ENCODE data around the gene ZDHHC14. TPM values are rescaled to one million over a fixed set of nuclear protein-coding genes. Genes with fewer than 3 reads are reported as not detected.

The ZDHHC14 gene
- total RNA-seq, 1 experiment from 2014 or later, result 4.9 TPM

- ChIA-PET POLR2A (ENCODE audit: unreplicated experiment) (no interaction called here), CTCF (no interaction called here)
- H3K4me3 ChIP-seq (ENCODE audit: low read length), result no peak overlapping the region
- intact Hi-C loops (cut with micrococcal nuclease), result no loop called here
- H4K20me1 ChIP-seq (ENCODE audit: low read length), result no peaks in the 10 kb centered on the region
- H3K36me3 ChIP-seq (ENCODE audit: low read depth, low read length), result no peaks in the 10 kb centered on the region
- no peak for DNase-seq
- BruUV-seq (replicated peaks), result no TSS peak
- H2AFZ ChIP-seq (ENCODE audit: low read length), result no peak overlapping the region
- no peak for ATAC-seq
- H3K4me2 ChIP-seq (ENCODE audit: low read length), result no peak overlapping the region
- no peaks in the 10 kb centered on the region for H3K79me2 ChIP-seq (ENCODE audit: low read length)
- no peaks in the 10 kb centered on the region for H3F3A ChIP-seq (ENCODE audit: low read length, unreplicated experiment)
- H3K9ac ChIP-seq (ENCODE audit: low read length), result no peak overlapping the region
- TF ChIP-seq EZH2 (IDR thresholded peaks at IDR 0.05; ENCODE audit: low read length, unreplicated experiment) (no peak), CTCF (conservative IDR thresholded peaks at IDR 0.05; ENCODE audit: low read depth, low read length) (no peak), EZH2phosphoT487 (IDR thresholded peaks at IDR 0.05; ENCODE audit: borderline replicate concordance, low read length) (no peak)
- H3K9me2 ChIP-seq (replicated peaks; ENCODE audit: low read length), result no peaks in the 10 kb centered on the region
- no peaks in the 10 kb centered on the region for H3K9me3 ChIP-seq (ENCODE audit: low read length)
- H3K27me3 ChIP-seq (ENCODE audit: low read length), result no peaks in the 10 kb centered on the region
- no peak overlapping the region for H3K27ac ChIP-seq (ENCODE audit: low read length)
- no peaks in the 10 kb centered on the region for H3K4me1 ChIP-seq (ENCODE audit: insufficient read depth, low read length)
Measured at GRCh38 chr6:157454762-157455714, 74.0 kb downstream of the ZDHHC14 start.

GRCh38 chr6:157455731-157456523 lies 74.9 kb downstream of the ZDHHC14 start:
- Histone ChIP-seq H3K9ac (ENCODE audit: low read length) (no peak overlapping the region), H3K27me3 (ENCODE audit: low read length) (no peaks in the 10 kb centered on the region), H3K4me1 (ENCODE audit: insufficient read depth, low read length) (no peaks in the 10 kb centered on the region), H4K20me1 (ENCODE audit: low read length) (no peaks in the 10 kb centered on the region), H3K79me2 (ENCODE audit: low read length) (no peaks in the 10 kb centered on the region), H3K36me3 (ENCODE audit: low read depth, low read length) (no peaks in the 10 kb centered on the region), H3K4me3 (ENCODE audit: low read length) (no peak overlapping the region), H3K4me2 (ENCODE audit: low read length) (no peak overlapping the region), H3K27ac (ENCODE audit: low read length) (no peak overlapping the region), H3K9me2 (replicated peaks; ENCODE audit: low read length) (no peaks in the 10 kb centered on the region), H2AFZ (ENCODE audit: low read length) (no peak overlapping the region), H3F3A (ENCODE audit: low read length, unreplicated experiment) (no peaks in the 10 kb centered on the region), H3K9me3 (ENCODE audit: low read length) (no peaks in the 10 kb centered on the region)
- POLR2A ChIA-PET (ENCODE audit: unreplicated experiment), result no interaction called here
- intact Hi-C loops (cut with micrococcal nuclease), result no loop called here
- DNase-seq (no peak), ATAC-seq (no peak)
- no TSS peak for BruUV-seq (replicated peaks)
- TF ChIP-seq EZH2 (IDR thresholded peaks at IDR 0.05; ENCODE audit: low read length, unreplicated experiment), result no peak
- TF ChIP-seq EZH2phosphoT487 (IDR thresholded peaks at IDR 0.05; ENCODE audit: borderline replicate concordance, low read length), result no peak
- no peak for TF ChIP-seq CTCF (conservative IDR thresholded peaks at IDR 0.05; ENCODE audit: low read depth, low read length)
- CTCF ChIA-PET, result no interaction called here

- DNase-seq (no peak), ATAC-seq (no peak)
- Histone ChIP-seq H3K36me3 (ENCODE audit: low read depth, low read length) (no peaks in the 10 kb centered on the region), H3F3A (ENCODE audit: low read length, unreplicated experiment) (no peaks in the 10 kb centered on the region), H3K9me2 (replicated peaks; ENCODE audit: low read length) (no peaks in the 10 kb centered on the region), H3K4me2 (ENCODE audit: low read length) (no peak overlapping the region), H2AFZ (ENCODE audit: low read length) (no peak overlapping the region), H3K79me2 (ENCODE audit: low read length) (no peaks in the 10 kb centered on the region), H3K9ac (ENCODE audit: low read length) (no peak overlapping the region), H4K20me1 (ENCODE audit: low read length) (no peaks in the 10 kb centered on the region), H3K4me3 (ENCODE audit: low read length) (no peak overlapping the region), H3K27ac (ENCODE audit: low read length) (no peak overlapping the region), H3K4me1 (ENCODE audit: insufficient read depth, low read length) (no peaks in the 10 kb centered on the region), H3K27me3 (ENCODE audit: low read length) (no peaks in the 10 kb centered on the region), H3K9me3 (ENCODE audit: low read length) (no peaks in the 10 kb centered on the region)
- CTCF ChIA-PET, result no interaction called here
- POLR2A ChIA-PET (ENCODE audit: unreplicated experiment), result no interaction called here
- TF ChIP-seq CTCF (conservative IDR thresholded peaks at IDR 0.05; ENCODE audit: low read depth, low read length) (no peak), EZH2 (IDR thresholded peaks at IDR 0.05; ENCODE audit: low read length, unreplicated experiment) (no peak), EZH2phosphoT487 (IDR thresholded peaks at IDR 0.05; ENCODE audit: borderline replicate concordance, low read length) (no peak)
- BruUV-seq (replicated peaks), result no TSS peak
- intact Hi-C loops (cut with micrococcal nuclease), result no loop called here
Measured at GRCh38 chr6:157456524-157456829, 75.5 kb downstream of the ZDHHC14 start.

Measured in PC-3 (cell line).